HG02970 (cell line): Measurements from ENCODE around the gene CCDC183.
A peak's percentile ranks its signal among the peaks of the same experiment; 100 is the strongest.

Experiments
- ATAC-seq: cut with Tn5 transposase; IDR thresholded peaks from one replicate; pipeline ENCODE4 v1.9.1; 2021; ENCODE audit warnings: mild to moderate bottlenecking, moderate library complexity, moderate number of reproducible peaks; ENCODE audit not compliant: unreplicated experiment, low FRiP score

Gene CCDC183

DNA sequence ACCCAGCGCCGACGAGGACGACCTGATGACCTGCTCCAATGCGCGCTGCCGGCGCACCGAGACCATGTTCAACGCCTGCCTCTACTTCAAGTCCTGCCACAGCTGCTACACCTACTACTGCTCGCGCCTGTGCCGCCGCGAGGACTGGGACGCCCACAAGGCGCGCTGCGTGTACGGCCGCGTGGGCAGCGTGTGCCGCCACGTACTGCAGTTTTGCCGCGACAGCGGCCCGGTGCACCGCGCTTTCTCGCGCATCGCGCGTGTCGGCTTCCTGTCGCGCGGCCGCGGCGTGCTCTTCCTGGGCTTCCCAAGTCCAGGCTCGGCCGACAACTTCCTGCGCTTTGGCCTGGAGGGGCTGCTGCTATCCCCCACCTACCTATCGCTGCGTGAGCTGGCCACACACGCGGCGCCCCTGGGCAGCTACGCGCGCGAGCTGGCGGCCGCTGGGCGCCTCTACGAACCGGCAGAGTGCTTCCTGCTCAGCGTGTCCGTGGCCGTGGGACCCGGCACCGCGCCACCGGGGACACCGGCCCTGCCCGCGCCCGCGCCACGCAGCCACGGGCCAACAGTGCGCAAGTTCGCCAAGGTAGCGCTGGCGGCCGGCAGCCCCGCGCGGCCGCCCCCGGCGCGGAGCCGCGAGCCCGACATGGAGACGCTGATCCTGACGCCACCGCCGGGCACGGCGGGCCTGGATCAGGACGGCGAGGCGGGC is 50.4 kb downstream of the CCDC183 start:
- ATAC-seq: no peak

GRCh38 chr9:136847088-136847825 is 51.1 kb downstream of the CCDC183 start:
- ATAC-seq: no peak

- no peak for ATAC-seq
These were observed 51.8 kb downstream of the CCDC183 start for GRCh38 chr9:136847826-136848392.

DNA sequence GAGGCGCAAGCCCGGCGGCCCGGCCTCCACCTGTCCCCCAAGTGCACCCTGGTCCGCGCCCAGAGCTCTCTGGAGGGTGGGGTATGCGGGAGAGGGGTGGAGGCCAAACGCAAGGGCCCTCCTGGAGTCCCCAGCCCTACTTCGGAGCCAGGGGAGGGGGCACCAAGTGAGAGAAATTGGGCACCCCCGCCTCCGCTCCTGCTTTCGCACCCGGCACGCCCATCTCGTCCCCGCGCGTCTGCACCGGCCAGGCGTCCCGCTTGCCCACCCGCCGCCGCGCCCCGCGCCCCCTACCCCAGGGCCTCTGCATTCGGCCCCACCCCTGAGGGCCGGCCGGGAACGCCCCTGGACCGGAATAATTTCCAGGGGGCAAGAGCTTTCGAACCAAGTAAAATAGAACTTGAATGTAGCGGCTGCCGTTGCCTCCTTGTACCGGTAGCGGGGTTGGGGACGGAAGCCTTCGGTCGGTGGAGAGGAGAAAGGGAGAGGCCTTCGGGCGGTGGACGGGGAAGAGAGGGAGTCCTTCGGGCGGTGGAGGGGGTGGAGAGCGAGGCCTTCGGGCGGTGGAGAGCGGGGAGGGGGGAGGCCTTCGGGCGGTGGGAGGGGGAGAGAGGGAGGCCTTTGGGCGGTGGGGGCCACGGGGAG is 52.4 kb downstream of the CCDC183 start:
- ATAC-seq: no peak

- peak; percentile 79 for ATAC-seq
These were observed 53.2 kb downstream of the CCDC183 start, which contains the start of gene PHPT1 for GRCh38 chr9:136849038-136849959. Gene PHPT1, plus strand, starts transcription at chr9:136849409. Its CDS starts 22 bp downstream, at chr9:136849431.

DNA sequence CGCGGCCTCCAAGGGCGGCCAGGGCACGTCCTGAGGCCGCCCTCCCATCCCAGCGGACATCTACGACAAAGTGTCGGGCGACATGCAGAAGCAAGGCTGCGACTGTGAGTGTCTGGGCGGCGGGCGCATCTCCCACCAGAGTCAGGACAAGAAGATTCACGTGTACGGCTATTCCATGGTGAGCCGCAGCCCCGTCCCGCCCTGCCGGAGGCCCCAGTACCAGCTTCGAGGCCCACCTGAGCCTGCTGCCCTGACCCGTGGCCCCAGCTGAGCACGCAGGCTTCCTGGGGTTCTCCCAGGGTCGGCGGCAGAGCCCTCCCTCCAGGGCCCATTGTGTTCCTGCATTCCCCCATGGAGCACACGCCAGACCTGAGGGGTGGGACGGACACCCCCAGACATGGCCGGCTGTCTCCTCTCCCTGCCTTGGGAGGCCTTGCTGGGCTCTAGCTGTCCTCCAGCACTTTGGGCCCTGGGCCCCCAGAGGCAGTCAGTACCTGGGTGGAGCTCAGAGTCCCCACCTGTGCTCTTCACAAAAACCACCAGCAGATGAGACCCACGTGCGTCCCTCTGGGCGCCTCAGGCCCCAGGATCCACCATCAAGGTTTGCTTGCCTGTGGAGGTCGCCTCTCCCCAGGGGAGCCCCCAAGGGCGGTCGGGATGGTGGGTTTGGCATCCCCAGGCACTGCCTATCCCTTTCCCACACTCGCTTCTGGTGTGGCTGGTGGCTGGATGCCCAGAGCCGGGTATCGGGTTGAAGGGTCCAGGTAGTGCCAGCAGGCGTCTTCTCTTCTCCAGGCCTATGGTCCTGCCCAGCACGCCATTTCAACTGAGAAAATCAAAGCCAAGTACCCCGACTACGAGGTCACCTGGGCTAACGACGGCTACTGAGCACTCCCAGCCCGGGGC is 54.1 kb downstream of the CCDC183 start:
- ATAC-seq: no peak

- ATAC-seq: no peak
These were observed 55.0 kb downstream of the CCDC183 start for GRCh38 chr9:136850866-136851775.

DNA sequence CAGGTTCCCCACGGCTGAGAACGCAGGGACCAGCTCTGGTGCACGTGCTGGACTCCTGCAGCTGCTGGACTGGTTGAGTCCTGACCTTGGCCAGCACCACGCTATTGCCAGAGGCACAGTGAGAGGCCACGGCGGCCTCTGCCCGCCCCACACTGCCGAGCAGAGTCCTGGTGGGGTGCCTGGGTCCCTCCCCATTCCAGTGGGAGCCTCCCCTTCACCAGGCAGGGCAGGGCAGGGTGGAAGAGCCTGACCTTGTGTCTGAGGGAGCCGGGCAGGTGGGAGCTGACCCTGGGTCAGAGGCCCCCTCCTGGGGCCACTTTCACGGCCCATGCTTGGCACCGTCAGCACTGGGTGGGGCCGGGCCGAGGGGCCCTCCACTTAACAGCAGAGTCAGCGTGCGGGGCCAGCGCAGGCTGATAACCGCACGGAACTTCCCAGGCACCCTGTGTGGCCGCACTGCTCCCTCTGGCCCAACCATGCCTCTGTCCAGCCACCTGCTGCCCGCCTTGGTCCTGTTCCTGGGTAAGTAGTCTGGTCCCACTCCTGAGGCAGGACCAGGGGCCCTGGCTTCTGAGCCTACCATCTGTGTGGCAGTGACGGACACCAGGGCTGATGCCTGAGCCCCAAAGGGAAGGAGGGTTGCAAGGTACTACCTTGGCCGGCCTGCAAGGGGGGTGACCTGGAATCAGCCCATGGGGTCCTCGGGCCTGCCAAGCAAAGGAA is 56.0 kb downstream of the CCDC183 start, which contains the start of gene MAMDC4:
MAMDC4 (plus strand) TSS at position 406 of the 723 bp plus-strand sequence; CDS start at position 477, 71 bp downstream.
- ATAC-seq: no peak

GRCh38 chr9:136852664-136853595 is 56.8 kb downstream of the CCDC183 start:
- ATAC-seq: no peak

DNA sequence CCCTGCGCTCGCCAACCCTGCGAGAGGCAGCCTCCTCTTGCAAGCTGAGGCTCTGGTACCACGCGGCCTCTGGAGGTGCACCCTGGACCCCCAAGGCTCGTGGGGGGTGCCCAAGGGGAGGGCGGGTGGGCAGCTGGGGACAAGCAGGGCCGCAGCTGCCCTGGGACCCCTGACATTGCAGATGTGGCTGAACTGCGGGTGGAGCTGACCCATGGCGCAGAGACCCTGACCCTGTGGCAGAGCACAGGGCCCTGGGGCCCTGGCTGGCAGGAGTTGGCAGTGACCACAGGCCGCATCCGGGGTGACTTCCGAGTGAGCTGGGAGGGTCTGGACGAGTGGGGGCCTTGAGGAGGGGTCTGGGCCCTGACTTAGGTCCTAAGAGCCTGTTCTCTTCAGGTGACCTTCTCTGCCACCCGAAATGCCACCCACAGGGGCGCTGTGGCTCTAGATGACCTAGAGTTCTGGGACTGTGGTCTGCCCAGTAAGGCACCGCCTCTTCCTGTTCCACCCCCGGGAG is 57.5 kb downstream of the CCDC183 start:
- no peak for ATAC-seq

GRCh38 chr9:136854113-136854841 is 58.1 kb downstream of the CCDC183 start:
- ATAC-seq: no peak

- ATAC-seq: no peak
These were observed 58.8 kb downstream of the CCDC183 start for GRCh38 chr9:136854842-136855460.

GRCh38 chr9:136855461-136856078 is 59.4 kb downstream of the CCDC183 start:
- no peak for ATAC-seq

DNA sequence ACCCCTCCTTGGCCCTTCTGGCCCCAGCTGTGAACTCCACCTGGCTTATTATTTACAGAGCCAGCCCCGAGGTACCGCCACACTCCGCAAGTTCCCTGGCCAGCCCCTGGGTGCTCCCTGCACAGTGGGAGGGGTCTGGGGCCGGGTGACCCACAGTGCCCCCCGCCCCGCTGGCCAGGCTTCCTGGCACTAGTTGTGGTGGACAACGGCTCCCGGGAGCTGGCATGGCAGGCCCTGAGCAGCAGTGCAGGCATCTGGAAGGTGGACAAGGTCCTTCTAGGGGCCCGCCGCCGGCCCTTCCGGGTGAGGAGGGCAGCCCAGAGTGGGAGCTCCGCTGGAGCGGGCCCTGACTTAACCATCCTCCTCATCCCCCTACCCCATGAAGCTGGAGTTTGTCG is 59.9 kb downstream of the CCDC183 start:
- ATAC-seq: no peak
